ENCODE data around the gene CHAT.

The CHAT gene

DNA sequence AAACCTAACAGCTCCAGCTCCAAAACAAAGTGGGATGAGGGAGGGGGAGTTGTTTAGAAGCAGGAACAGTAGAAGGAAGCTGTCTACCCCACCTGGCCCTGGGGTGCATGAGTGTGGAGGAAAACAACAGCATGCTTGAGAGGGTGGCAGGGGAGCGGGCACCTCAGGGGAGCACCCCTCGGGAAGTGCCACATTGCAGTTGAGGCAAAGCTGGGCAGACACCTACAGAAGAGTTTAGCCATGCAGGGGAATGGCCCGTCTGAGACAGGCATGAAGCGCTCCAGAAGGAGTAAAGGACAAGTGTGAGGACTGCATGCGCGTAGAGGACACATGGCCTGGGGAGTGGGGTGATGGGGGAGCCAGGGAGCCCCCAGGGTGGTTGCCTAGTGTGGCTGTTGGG, 18.1 kb downstream of the CHAT start:
- Histone ChIP-seq H3K36me3 (ENCODE audit: insufficient read depth, low read length) (no peaks in the 10 kb centered on the region), H3K27ac (ENCODE audit: low read depth, low read length) (no peak overlapping the region), H3K4me1 (ENCODE audit: control insufficient read depth, insufficient read depth, low read length, unreplicated experiment) (no peaks in the 10 kb centered on the region), H3K79me2 (ENCODE audit: control insufficient read depth, insufficient read depth, low read length, unreplicated experiment) (no peaks in the 10 kb centered on the region), H3K4me3 (ENCODE audit: low read depth, low read length) (no peak overlapping the region), H3K27me3 (ENCODE audit: insufficient read depth, low read length) (peaks cover 61% of the 10 kb centered on the region), H2AFZ (ENCODE audit: low read length, unreplicated experiment) (no peak overlapping the region)

DNA sequence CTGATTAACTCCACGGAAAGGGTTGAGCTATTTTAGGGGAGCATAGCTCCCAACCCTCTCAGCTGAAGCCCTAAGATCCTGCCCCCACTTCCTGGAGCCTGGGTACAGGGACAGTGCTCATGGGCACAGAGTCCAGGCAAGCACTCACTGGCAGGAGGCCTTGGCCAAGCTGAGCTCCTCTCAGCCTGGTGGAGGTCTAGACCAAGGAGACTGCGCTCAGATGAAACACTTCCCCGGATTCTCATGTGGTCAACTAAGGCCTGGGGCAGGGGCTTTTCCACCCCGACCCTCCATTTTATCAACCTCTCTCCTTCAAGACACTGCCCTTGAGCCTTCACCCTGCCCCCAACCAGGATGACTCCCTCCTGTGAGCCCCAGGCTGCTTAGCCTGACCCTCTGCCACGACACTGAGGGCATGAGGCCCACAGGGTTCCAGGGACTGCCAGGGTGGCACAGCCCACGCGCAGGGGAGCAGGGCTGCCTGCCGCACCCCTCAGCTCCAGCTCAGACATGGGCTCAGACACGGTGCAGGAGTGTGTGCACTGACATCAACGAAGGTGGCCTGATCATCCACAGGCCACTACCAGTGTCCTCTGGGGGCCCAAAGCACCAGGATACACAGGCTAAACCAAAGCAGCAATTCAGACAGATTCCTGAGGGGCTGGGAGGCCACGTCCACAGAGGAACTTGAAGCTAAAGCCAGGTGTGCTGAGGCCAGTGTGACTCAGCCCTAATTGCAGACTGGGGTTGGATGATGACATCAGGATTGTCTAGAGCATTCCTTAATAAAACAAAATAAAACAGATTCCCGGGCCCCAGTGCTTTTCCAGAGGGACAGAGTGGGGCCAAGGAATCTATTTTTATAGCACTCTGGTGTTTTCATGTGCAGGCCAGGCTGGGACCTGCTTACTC, 18.8 kb downstream of the CHAT start:
- Histone ChIP-seq H3K79me2 (ENCODE audit: control insufficient read depth, insufficient read depth, low read length, unreplicated experiment) (no peaks in the 10 kb centered on the region), H3K27me3 (ENCODE audit: insufficient read depth, low read length) (peaks cover 68% of the 10 kb centered on the region), H3K4me3 (ENCODE audit: low read depth, low read length) (no peak overlapping the region), H3K4me1 (ENCODE audit: control insufficient read depth, insufficient read depth, low read length, unreplicated experiment) (no peaks in the 10 kb centered on the region), H3K36me3 (ENCODE audit: insufficient read depth, low read length) (no peaks in the 10 kb centered on the region), H3K27ac (ENCODE audit: low read depth, low read length) (no peak overlapping the region), H2AFZ (ENCODE audit: low read length, unreplicated experiment) (no peak overlapping the region)

DNA sequence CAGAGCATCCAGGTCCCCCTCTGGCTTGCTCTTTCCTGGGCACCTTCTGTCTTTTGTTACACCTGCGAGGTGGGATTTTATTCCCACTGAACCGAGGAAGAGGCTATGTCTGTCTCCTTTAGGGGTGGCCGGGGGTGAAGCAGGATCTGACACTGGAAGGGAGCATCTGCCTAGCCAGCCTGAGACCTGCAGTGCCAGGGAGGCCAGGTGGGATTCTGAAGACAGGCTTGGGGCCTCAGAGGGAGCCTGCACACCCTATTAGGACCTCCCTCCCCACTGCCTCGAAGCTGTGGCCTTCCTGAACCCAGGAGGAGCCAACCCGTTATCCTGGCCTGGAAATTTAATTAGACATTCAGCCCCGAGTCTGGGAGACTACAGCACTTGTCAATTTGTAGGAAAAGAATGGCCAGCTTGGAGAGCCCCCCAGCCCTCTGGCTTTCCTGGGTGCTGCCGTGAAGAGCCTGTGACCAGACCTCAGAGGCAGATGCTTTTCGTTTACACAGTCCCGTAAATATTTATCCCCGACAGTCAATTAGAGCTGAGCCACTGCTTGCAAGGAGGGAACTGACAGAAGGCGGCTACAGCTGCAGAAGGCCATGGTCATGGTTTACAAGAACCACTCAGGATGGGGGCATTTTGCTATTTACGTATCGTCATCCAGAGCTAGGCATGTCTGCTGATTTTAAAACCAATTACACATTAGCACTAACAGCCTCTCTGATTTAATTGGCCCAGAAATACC, 19.7 kb downstream of the CHAT start:
- no peak overlapping the region for H2AFZ ChIP-seq (ENCODE audit: low read length, unreplicated experiment)
- no peaks in the 10 kb centered on the region for H3K79me2 ChIP-seq (ENCODE audit: control insufficient read depth, insufficient read depth, low read length, unreplicated experiment)
- H3K36me3 ChIP-seq (ENCODE audit: insufficient read depth, low read length) = no peaks in the 10 kb centered on the region
- H3K4me1 ChIP-seq (ENCODE audit: control insufficient read depth, insufficient read depth, low read length, unreplicated experiment) = no peaks in the 10 kb centered on the region
- no peak overlapping the region for H3K4me3 ChIP-seq (ENCODE audit: low read depth, low read length)
- H3K27me3 ChIP-seq (ENCODE audit: insufficient read depth, low read length) = peaks cover 76% of the 10 kb centered on the region
- no peak overlapping the region for H3K27ac ChIP-seq (ENCODE audit: low read depth, low read length)

DNA sequence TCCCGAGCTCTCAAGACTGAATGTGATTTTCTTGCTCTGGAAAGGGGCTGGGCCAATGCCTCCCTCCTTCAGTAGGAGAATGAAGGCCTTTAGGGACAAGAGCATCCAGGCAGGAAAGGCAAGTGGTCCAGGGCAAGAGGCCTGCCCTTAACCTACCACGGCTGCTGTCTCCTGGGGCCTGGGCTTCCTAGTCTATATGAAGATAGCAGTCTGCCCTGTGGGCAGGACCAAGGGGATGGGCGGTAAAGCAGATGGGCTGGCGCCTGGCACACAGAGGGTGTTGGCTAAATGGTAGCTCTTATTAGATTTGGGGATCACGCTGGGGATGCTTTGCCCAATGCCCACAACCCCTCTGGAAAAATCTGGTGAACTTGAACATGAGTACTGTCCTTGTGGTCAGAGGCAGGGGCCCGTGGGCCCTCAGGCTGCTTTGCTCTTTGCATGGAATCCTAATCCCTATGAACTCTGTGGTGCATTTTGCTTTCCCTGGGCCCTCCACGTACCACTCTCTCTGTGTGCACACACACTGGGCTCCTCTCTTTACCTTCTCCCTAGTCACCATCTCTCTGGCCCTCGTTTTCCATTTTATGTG, 20.3 kb downstream of the CHAT start:
- Histone ChIP-seq H3K36me3 (ENCODE audit: insufficient read depth, low read length) (no peaks in the 10 kb centered on the region), H3K27me3 (ENCODE audit: insufficient read depth, low read length) (peaks cover 83% of the 10 kb centered on the region), H3K79me2 (ENCODE audit: control insufficient read depth, insufficient read depth, low read length, unreplicated experiment) (no peaks in the 10 kb centered on the region), H3K27ac (ENCODE audit: low read depth, low read length) (no peak overlapping the region), H3K4me1 (ENCODE audit: control insufficient read depth, insufficient read depth, low read length, unreplicated experiment) (no peaks in the 10 kb centered on the region), H3K4me3 (ENCODE audit: low read depth, low read length) (no peak overlapping the region), H2AFZ (ENCODE audit: low read length, unreplicated experiment) (no peak overlapping the region)

DNA sequence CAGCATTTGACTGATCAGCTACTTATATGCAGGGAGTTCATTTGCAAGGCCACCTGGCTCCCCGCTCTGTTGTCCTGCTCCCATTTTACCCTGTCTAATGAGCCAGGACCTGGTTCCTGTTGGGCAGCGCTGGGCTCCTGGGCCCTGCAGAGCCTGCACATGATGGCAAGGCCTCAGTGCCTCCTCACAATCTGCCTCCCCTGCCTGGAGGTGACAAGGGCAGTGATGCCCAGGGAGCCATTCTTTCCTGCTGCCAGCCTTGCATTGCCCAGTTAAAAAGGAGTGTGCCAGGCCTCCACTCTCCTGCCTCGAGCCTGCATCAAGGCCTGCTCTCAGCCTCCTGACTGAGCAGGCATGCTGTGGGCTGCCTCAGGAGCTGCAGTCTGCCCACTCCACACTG, 28.5 kb downstream of the CHAT start:
- Histone ChIP-seq H2AFZ (ENCODE audit: low read length, unreplicated experiment) (no peak overlapping the region), H3K27me3 (ENCODE audit: insufficient read depth, low read length) (peaks cover 76% of the 10 kb centered on the region), H3K36me3 (ENCODE audit: insufficient read depth, low read length) (no peaks in the 10 kb centered on the region), H3K27ac (ENCODE audit: low read depth, low read length) (no peak overlapping the region), H3K4me3 (ENCODE audit: low read depth, low read length) (no peak overlapping the region), H3K79me2 (ENCODE audit: control insufficient read depth, insufficient read depth, low read length, unreplicated experiment) (no peaks in the 10 kb centered on the region), H3K4me1 (ENCODE audit: control insufficient read depth, insufficient read depth, low read length, unreplicated experiment) (no peaks in the 10 kb centered on the region)

DNA sequence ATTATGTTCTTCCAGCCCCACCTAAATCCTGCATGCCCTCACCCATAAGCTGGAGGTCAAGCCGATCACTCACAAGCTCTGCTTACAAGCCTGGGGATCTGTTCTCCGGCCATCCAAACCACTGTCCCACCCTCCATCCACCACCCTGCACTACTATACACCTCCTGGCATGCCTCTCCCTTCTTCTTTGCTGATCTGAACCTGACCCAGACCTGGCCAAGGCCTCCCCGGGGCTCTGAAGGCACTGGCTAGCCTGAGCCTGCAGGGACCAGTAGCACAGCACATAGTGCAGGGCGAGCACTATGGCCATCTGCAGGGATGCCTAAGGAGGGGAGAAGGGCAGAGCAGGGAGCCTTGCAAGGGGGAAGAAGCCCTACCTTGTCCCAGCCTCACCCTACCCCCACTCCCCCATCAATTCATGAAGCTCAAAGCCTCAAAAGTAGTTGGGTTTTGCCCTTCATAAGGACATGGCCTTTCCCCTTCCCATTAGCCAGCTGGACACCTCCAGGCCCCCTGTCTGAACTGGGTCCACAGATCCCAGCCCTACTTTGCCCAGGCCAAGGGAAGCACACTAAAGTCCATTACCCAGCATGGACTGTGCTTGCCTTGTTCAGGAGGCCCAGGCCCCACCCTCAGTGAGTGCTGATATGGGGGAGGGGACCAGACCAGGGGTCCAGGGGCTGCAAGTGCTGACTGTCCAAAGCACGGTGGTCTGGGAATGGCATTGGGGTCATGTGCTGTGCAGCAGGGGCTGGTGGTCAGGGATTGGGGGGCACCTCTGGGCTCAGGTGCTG, 29.6 kb downstream of the CHAT start:
- H2AFZ ChIP-seq (ENCODE audit: low read length, unreplicated experiment) = no peak overlapping the region
- H3K27ac ChIP-seq (ENCODE audit: low read depth, low read length) = no peak overlapping the region
- no peak overlapping the region for H3K4me3 ChIP-seq (ENCODE audit: low read depth, low read length)
- H3K36me3 ChIP-seq (ENCODE audit: insufficient read depth, low read length) = no peaks in the 10 kb centered on the region
- no peaks in the 10 kb centered on the region for H3K79me2 ChIP-seq (ENCODE audit: control insufficient read depth, insufficient read depth, low read length, unreplicated experiment)
- H3K27me3 ChIP-seq (ENCODE audit: insufficient read depth, low read length) = peaks cover 69% of the 10 kb centered on the region
- H3K4me1 ChIP-seq (ENCODE audit: control insufficient read depth, insufficient read depth, low read length, unreplicated experiment) = no peaks in the 10 kb centered on the region

DNA sequence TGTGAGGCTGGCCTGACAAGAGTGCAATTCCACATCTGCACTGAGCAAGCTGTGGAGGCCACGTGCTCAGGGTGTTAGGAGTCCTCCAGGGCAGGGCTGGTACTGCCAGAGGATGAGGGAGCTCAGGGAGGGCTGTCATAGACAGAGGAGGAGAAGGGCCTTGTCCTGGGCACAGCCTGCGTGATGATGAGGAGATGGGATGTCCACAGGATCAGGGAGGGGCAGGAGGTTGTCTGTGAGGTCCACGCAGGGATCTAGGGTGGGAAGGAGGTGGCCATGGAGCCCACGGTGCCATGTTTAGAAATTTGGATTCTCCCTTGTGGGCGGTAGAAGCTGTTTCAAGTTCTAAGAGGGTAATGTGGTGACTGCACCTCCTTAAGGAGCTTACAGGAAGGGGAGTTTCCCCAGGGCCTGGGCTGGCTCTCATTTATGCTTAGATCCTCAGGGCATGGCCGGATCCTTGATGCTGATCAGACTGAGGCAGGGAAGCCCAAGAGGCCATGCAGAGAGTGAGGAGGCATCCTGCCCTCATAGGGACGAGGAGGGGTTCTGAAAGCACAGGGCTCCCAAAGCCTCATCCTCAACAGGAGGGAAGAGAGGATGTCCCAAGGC, 30.3 kb downstream of the CHAT start:
- H3K4me1 ChIP-seq (ENCODE audit: control insufficient read depth, insufficient read depth, low read length, unreplicated experiment) = no peaks in the 10 kb centered on the region

DNA sequence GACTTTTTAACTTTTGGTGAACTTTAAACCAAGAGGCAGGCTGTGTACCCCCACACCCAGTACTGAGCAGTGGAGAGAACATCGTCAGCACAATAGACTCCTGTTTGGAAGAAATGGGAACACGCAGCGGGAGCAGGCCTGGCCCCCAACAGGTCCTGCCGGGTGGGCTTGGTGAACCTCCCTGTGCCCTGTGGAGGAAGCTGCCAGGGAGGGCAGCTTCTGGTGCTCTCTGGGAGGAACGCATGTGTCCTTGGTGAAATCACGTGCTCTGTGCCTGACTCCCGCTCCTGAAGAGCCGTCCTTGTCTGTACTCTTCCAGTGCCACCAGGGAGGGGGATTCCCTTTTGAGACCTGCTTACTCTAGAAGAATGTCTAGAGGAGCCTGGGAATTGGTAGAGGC, 31.6 kb downstream of the CHAT start:
- no peak overlapping the region for H3K27ac ChIP-seq (ENCODE audit: low read depth, low read length)
- H3K79me2 ChIP-seq (ENCODE audit: control insufficient read depth, insufficient read depth, low read length, unreplicated experiment) = no peaks in the 10 kb centered on the region
- H2AFZ ChIP-seq (ENCODE audit: low read length, unreplicated experiment) = no peak overlapping the region
- no peaks in the 10 kb centered on the region for H3K36me3 ChIP-seq (ENCODE audit: insufficient read depth, low read length)
- H3K4me1 ChIP-seq (ENCODE audit: control insufficient read depth, insufficient read depth, low read length, unreplicated experiment) = no peaks in the 10 kb centered on the region
- H3K4me3 ChIP-seq (ENCODE audit: low read depth, low read length) = no peak overlapping the region
- H3K27me3 ChIP-seq (ENCODE audit: insufficient read depth, low read length) = peaks cover 71% of the 10 kb centered on the region

More for the DNA sequence above, 30.3 kb downstream of the CHAT start:
- no peak overlapping the region for H3K27ac ChIP-seq (ENCODE audit: low read depth, low read length)
- H3K36me3 ChIP-seq (ENCODE audit: insufficient read depth, low read length) = no peaks in the 10 kb centered on the region
- no peak overlapping the region for H3K4me3 ChIP-seq (ENCODE audit: low read depth, low read length)
- H3K27me3 ChIP-seq (ENCODE audit: insufficient read depth, low read length) = peaks cover 69% of the 10 kb centered on the region
- no peak overlapping the region for H2AFZ ChIP-seq (ENCODE audit: low read length, unreplicated experiment)
- H3K79me2 ChIP-seq (ENCODE audit: control insufficient read depth, insufficient read depth, low read length, unreplicated experiment) = no peaks in the 10 kb centered on the region

DNA sequence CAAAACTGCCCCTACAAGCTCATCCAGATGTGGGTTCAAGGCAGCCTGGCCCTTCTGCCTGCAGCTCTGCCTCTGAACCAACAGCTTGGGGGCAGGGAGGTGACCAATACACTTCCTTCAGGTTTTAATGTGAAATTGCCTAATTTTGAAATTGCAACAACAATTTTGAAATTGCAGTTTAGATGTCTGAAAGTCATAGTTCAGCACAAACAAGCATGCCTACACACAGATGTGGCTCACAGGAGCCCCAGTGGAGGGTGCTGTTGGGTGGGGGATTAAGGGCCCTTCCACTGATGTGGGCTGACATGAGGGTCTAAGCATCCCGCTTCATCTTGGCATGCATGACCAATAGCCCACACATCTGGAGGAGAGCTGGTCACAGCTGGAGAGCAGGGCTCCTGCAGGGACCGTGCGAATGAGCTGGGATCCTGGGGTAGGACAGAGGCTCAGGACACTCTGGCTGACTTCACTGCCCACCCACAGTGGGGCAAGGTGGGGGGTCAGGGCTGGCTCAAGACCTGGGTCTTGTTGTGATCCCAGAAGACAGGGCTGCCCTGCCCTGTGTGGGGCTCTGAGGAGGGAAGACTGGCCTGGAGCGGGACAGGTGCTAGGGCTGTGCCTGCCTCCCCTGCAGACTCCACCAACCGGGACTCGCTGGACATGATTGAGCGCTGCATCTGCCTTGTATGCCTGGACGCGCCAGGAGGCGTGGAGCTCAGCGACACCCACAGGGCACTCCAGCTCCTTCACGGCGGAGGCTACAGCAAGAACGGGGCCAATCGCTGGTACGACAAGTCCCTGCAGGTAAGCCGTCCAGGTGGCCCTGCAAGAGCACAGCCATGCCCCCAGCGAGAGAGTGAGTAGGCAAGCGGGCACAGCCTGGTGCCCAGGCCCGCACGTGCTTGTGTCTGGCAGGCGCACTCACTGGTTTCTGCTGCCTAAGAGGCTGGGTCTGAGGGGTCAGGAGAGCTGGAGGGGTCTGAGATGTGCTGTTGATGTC, 32.3 kb downstream of the CHAT start:
- H3K79me2 ChIP-seq (ENCODE audit: control insufficient read depth, insufficient read depth, low read length, unreplicated experiment) = no peaks in the 10 kb centered on the region
- H3K36me3 ChIP-seq (ENCODE audit: insufficient read depth, low read length) = no peaks in the 10 kb centered on the region
- no peak overlapping the region for H2AFZ ChIP-seq (ENCODE audit: low read length, unreplicated experiment)
- H3K27me3 ChIP-seq (ENCODE audit: insufficient read depth, low read length) = peaks cover 71% of the 10 kb centered on the region
- no peak overlapping the region for H3K4me3 ChIP-seq (ENCODE audit: low read depth, low read length)
- H3K27ac ChIP-seq (ENCODE audit: low read depth, low read length) = no peak overlapping the region
- no peaks in the 10 kb centered on the region for H3K4me1 ChIP-seq (ENCODE audit: control insufficient read depth, insufficient read depth, low read length, unreplicated experiment)

Data from ACC112 (cell line).